Measurements from ENCODE around the gene SUMF1. TPM values are rescaled to one million over a fixed set of nuclear protein-coding genes. Genes with fewer than 3 reads are reported as not detected.

The SUMF1 gene
- total RNA-seq, 1 experiment from 2014 or later: 11.8 TPM

DNA sequence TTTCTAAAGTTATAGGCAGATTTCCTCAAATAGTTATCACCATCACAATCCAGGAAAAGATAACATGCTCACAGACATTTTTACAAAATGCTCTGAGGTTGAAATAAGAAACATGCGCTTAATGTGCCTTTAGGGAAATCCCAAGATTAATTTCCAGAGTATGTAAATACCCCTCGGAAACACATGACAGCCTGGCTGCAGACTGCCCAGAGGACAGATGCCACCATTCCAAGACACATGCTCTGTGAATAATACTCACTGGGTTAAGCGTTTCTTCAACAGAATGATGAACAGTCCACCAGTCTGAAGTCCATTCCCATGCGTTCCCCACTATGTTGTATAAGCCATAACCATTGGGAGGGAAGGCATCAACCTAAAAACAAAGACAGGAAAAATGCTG lies 56.5 kb downstream of the SUMF1 start:
- POLR2A ChIA-PET: interaction anchor here (1.0 kb wide), 1 partner anchor 83 kb away, joined by 3 read pairs; the partner anchor contains the start of gene ITPR1
- Mint-ChIP-seq H3K36me3 (ENCODE audit: insufficient read depth, unreplicated experiment) (peaks cover 25% of the 10 kb centered on the region), H3K27ac (ENCODE audit: low read depth, unreplicated experiment) (no peak overlapping the region), H3K9me3 (ENCODE audit: unreplicated experiment) (no peaks in the 10 kb centered on the region), H3K4me3 (ENCODE audit: unreplicated experiment) (no peak overlapping the region), H3K4me1 (ENCODE audit: insufficient read depth, unreplicated experiment) (peaks cover 11% of the 10 kb centered on the region), H3K27me3 (ENCODE audit: insufficient read depth, unreplicated experiment) (no peaks in the 10 kb centered on the region)
- intact Hi-C loops (cut with micrococcal nuclease): no loop called here
- CTCF ChIA-PET: interaction anchor here (0.6 kb wide), 1 partner anchor 53 kb away, joined by 3 read pairs; no protein-coding TSS in a partner anchor
- no peak for DNase-seq (ENCODE audit: unreplicated experiment)
- no TSS peak for BruUV-seq (replicated peaks)
- TF ChIP-seq, protein P1, sequence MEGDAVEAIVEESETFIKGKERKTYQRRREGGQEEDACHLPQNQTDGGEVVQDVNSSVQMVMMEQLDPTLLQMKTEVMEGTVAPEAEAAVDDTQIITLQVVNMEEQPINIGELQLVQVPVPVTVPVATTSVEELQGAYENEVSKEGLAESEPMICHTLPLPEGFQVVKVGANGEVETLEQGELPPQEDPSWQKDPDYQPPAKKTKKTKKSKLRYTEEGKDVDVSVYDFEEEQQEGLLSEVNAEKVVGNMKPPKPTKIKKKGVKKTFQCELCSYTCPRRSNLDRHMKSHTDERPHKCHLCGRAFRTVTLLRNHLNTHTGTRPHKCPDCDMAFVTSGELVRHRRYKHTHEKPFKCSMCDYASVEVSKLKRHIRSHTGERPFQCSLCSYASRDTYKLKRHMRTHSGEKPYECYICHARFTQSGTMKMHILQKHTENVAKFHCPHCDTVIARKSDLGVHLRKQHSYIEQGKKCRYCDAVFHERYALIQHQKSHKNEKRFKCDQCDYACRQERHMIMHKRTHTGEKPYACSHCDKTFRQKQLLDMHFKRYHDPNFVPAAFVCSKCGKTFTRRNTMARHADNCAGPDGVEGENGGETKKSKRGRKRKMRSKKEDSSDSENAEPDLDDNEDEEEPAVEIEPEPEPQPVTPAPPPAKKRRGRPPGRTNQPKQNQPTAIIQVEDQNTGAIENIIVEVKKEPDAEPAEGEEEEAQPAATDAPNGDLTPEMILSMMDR (IDR thresholded peaks at IDR 0.05; ENCODE audit: unreplicated experiment): no peak

DNA sequence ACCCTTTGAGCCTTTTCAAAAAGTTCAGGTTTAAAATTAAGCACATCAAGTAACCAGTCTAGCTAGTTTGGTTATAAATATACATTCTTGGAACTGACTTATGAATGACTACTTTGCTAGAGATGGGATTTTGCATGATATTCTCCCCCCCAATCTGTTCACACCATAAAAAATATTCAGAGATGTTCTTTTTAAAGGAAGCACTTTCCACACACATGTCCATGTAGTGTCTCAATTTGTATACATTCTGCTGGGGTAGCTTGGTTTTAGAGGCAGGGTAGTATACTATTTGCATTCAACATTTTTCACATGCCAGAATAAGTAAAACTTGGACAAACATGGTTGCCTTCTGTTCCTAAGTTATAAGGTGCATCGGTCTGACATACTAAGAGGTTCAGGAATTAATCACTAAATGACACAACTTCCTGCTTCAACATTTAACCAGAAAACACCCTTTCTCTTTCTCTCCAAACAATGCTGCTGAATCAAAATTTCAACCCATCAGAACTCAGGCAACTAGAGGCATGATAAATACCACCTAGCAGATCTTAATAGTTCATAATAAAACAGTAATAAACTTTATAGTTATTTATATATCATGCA lies 57.0 kb downstream of the SUMF1 start:
- CTCF ChIA-PET: no interaction called here
- POLR2A ChIA-PET: interaction anchor here (1.0 kb wide), 1 partner anchor 83 kb away, joined by 3 read pairs; the partner anchor contains the start of gene ITPR1
- intact Hi-C loops (cut with micrococcal nuclease): no loop called here
- H3K9me3 Mint-ChIP-seq (ENCODE audit: unreplicated experiment): no peaks in the 10 kb centered on the region
- H3K4me3 Mint-ChIP-seq (ENCODE audit: unreplicated experiment): no peak overlapping the region
- TF ChIP-seq, protein P1 (IDR thresholded peaks at IDR 0.05; ENCODE audit: unreplicated experiment): no peak
- peaks cover 25% of the 10 kb centered on the region for H3K36me3 Mint-ChIP-seq (ENCODE audit: insufficient read depth, unreplicated experiment)
- no peak overlapping the region for H3K27ac Mint-ChIP-seq (ENCODE audit: low read depth, unreplicated experiment)
- peaks cover 11% of the 10 kb centered on the region for H3K4me1 Mint-ChIP-seq (ENCODE audit: insufficient read depth, unreplicated experiment)
- no peaks in the 10 kb centered on the region for H3K27me3 Mint-ChIP-seq (ENCODE audit: insufficient read depth, unreplicated experiment)
- BruUV-seq (replicated peaks): no TSS peak
- no peak for DNase-seq (ENCODE audit: unreplicated experiment)

DNA sequence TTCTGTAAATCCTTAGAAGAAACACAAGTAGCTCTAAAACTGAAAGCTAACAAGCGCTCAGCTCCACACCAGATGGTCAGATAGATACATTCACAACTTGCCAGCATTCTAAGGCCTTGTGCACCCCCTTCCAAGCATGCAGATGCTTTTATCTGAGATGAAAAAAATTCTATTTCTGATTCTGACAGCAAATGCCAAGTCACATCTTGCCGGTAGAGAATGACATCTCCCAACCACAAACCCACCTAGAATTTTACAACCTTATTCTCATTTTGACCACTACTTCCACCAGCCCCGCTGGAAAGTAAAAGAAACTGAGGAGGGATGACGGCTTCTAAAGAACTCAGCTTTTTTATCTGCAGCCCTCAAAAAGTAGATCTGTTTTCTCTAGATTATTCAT lies 57.7 kb downstream of the SUMF1 start:
- BruUV-seq (replicated peaks): no TSS peak
- intact Hi-C loops (cut with micrococcal nuclease): no loop called here
- no peak overlapping the region for H3K4me3 Mint-ChIP-seq (ENCODE audit: unreplicated experiment)
- ChIA-PET CTCF (no interaction called here), POLR2A (no interaction called here)
- DNase-seq (ENCODE audit: unreplicated experiment): no peak
- no peaks in the 10 kb centered on the region for H3K9me3 Mint-ChIP-seq (ENCODE audit: unreplicated experiment)
- peaks cover 11% of the 10 kb centered on the region for H3K4me1 Mint-ChIP-seq (ENCODE audit: insufficient read depth, unreplicated experiment)
- H3K36me3 Mint-ChIP-seq (ENCODE audit: insufficient read depth, unreplicated experiment): peaks cover 25% of the 10 kb centered on the region
- TF ChIP-seq, protein P1 (IDR thresholded peaks at IDR 0.05; ENCODE audit: unreplicated experiment): no peak
- no peak overlapping the region for H3K27ac Mint-ChIP-seq (ENCODE audit: low read depth, unreplicated experiment)
- H3K27me3 Mint-ChIP-seq (ENCODE audit: insufficient read depth, unreplicated experiment): no peaks in the 10 kb centered on the region

DNA sequence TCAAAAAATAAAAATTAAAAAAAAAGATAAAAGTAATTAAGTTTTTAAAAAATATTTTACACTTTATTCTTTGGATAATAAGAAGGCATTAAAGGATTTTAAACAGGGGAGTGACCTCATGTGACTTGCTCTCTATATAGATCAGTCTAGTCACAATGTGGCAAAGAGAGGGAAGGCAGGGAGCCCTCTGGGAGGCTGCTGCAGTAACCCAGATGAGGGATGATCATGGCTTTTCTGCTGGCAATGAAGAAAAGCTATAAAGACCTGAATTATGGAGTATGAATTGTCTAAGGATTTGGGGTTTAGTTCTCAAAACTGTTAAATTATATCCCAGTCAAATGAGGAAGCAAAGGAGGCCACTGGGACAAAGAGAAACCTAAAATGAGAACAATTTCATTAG lies 58.1 kb downstream of the SUMF1 start:
- ChIA-PET CTCF (no interaction called here), POLR2A (no interaction called here)
- Mint-ChIP-seq H3K36me3 (ENCODE audit: insufficient read depth, unreplicated experiment) (peaks cover 25% of the 10 kb centered on the region), H3K27ac (ENCODE audit: low read depth, unreplicated experiment) (no peak overlapping the region), H3K9me3 (ENCODE audit: unreplicated experiment) (no peaks in the 10 kb centered on the region), H3K4me3 (ENCODE audit: unreplicated experiment) (no peak overlapping the region), H3K27me3 (ENCODE audit: insufficient read depth, unreplicated experiment) (no peaks in the 10 kb centered on the region), H3K4me1 (ENCODE audit: insufficient read depth, unreplicated experiment) (peaks cover 11% of the 10 kb centered on the region)
- TF ChIP-seq, protein P1 (IDR thresholded peaks at IDR 0.05; ENCODE audit: unreplicated experiment): no peak
- DNase-seq (ENCODE audit: unreplicated experiment): no peak
- intact Hi-C loops (cut with micrococcal nuclease): no loop called here
- no TSS peak for BruUV-seq (replicated peaks)

Measured in MCF 10A (cell line).